Spleen (tissue), 11 donors: Measurements from ENCODE around the gene IL7R. TPM values are rescaled to one million over a fixed set of nuclear protein-coding genes. Genes with fewer than 3 reads are reported as not detected.

Source experiments
- DNase-seq: peaks from one replicate; pipeline ENCODE4 v3.0.0-alpha.2; 2020
- H3K27ac ChIP-seq, 8 donors: fragments of 200-600 bp; sonication (generic) in 7 of 8; 1 replicate in 4 of 8; 2 replicates in 4 of 8; pipeline versions ENCODE4 v1.5.0 to v1.8.0; 2016 to 2021; ENCODE audit warnings: inconsistent platforms in 4 of 8, mild to moderate bottlenecking in 4 of 8, moderate library complexity in 1 of 8
- H3K27me3 ChIP-seq, 7 donors: fragments of 200-600 bp; sonication (generic) in 6 of 7; replicated peaks in 1 of 7; 1 replicate in 4 of 7; 2 replicates in 3 of 7; pipeline versions ENCODE4 v1.5.0 to v1.8.0; 2016 to 2021; ENCODE audit warnings: inconsistent platforms in 3 of 7, mild to moderate bottlenecking in 1 of 7
- H3K36me3 ChIP-seq, 6 donors: fragments of 200-600 bp; sonication (generic) in 5 of 6; 1 replicate in 4 of 6; 2 replicates in 2 of 6; pipeline versions ENCODE4 v1.5.0 to v1.8.0; 2016 to 2021; ENCODE audit warnings: inconsistent platforms in 2 of 6
- H3K4me1 ChIP-seq, 6 donors: fragments of 200-600 bp; sonication (generic) in 5 of 6; 1 replicate in 3 of 6; 2 replicates in 3 of 6; pipeline versions ENCODE4 v1.5.0 to v1.8.0; 2016 to 2021; ENCODE audit warnings: inconsistent platforms in 3 of 6
- H3K4me3 ChIP-seq, 8 donors: fragments of 200-600 bp; sonication (generic) in 7 of 8; 1 replicate in 4 of 8; 2 replicates in 4 of 8; pipeline versions ENCODE4 v1.5.0 to v1.8.0; 2016 to 2021; ENCODE audit warnings: inconsistent platforms in 4 of 8, mild to moderate bottlenecking in 4 of 8, moderate library complexity in 2 of 8
- H3K9me3 ChIP-seq, 8 donors: fragments of 200-600 bp; sonication (generic) in 7 of 8; 1 replicate in 4 of 8; 2 replicates in 4 of 8; pipeline versions ENCODE4 v1.5.0 to v1.8.0; 2016 to 2021; ENCODE audit warnings: inconsistent platforms in 4 of 8
- POLR2A ChIP-seq, 3 donors: fragments of 450-650 bp; IDR thresholded peaks; one replicate each; pipeline ENCODE4 v1.5.1; 2017; ENCODE audit warnings: antibody characterized with exemption in 3 of 3, mild to moderate bottlenecking in 1 of 3
- POLR2AphosphoS5 ChIP-seq, 3 donors: sonication (generic); formaldehyde crosslinking; IDR thresholded peaks; one replicate each; pipeline ENCODE4 v1.5.1; 2017; ENCODE audit warnings: antibody characterized with exemption in 3 of 3
- WGBS, 5 donors: extraction: QIAGEN DNeasy Blood & Tissue Kit in 3 of 5; methylation state at CpG; one replicate each; pipeline versions ENCODE4 v1.1.5 to v1.1.7; 2013 to 2018; 5-methylcytosine and 5-hydroxymethylcytosine counted together
- intact Hi-C: fragments of 100-400 bp; cut with DNase I; formaldehyde crosslinking; loops from one replicate; pipeline ENCODE4 v1.15.0; 2023; ENCODE audit warnings: low total_unique reads
- polyA plus RNA-seq, 3 donors: library from polyadenylated mRNA; stranded (reverse); fragments of 200-250 nt; gene quantifications; one replicate each; pipeline ENCODE4 v1.2.1, GENCODE V29; 2013
- total RNA-seq, 7 donors: library from RNA; depleted of rRNA in 3 of 7; stranded (reverse); fragments of >200 nt in 3 of 7; fragmentation: NEBNext Ultra II Directional in 4 of 7; extraction: Animal tissue kit (Norgen Biotek cat#: 25700) in 4 of 7; gene quantifications; one replicate each; pipeline versions ENCODE4 v1.1.0 to v1.2.1, GENCODE V29; 2016 to 2021
- TF ChIP-seq, protein P1 (sequence below), 11 experiments: fragments of 200-600 bp in 7 of 11; fragments of 450-650 bp in 4 of 11; sonication (generic) in 4 of 11; IDR thresholded peaks in 8 of 11; conservative IDR thresholded peaks in 3 of 11; 1 replicate in 7 of 11; 2 replicates in 4 of 11; pipeline versions ENCODE4 v1.4.0 to v1.8.0; 2016 to 2021; ENCODE audit warnings: antibody characterized with exemption in 11 of 11, inconsistent platforms in 4 of 11, mild to moderate bottlenecking in 1 of 11
- donor health status: healthy with polysubstance abuse.
- donor health status: DM: no; HTN: no; CAD: no; lungs with moderate emphysema.
- donor health status: DM: no; HTN: no; CAD: no.
- donor health status: Bipolar disorder and iron deficiency.
- donor health status: healthy.
- donor health status: DM: no; HTN: no; CAD: no.
- donor health status: DM: yes; HTN: yes; CAD: no.

The IL7R gene
- total and polyA plus RNA-seq, 10 donors = 13.5 to 280 (median 96.0) TPM

DNA sequence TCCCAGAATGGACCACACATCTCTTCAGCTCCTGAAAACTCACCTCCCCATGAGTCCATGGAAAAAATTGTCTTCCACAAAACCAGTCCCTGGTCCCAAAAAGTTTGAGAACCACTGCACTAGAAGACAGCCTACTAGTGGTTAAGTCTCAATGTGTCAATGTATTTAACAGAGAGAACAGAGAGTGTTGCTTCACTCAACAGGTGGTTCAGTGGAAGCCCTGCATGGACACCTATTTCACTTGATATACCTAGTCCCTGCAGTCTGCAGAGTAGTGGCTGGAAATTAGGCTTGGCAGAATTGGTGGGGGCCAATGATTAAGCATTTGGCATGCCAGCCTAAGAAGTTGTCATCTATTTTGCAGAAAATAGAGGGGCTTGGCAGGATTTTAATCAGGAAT, 23.0 kb downstream of the IL7R start:
- no peak overlapping the region for H3K4me3 ChIP-seq
- H3K27ac ChIP-seq = no peak overlapping the region
- H3K27me3 ChIP-seq = no peaks in the 10 kb centered on the region
- TF ChIP-seq POLR2A (IDR thresholded peaks at IDR 0.05) (no peak), POLR2AphosphoS5 (IDR thresholded peaks at IDR 0.05) (peak in 1 of 3 donors; percentile 36)
- TF ChIP-seq, protein P1, sequence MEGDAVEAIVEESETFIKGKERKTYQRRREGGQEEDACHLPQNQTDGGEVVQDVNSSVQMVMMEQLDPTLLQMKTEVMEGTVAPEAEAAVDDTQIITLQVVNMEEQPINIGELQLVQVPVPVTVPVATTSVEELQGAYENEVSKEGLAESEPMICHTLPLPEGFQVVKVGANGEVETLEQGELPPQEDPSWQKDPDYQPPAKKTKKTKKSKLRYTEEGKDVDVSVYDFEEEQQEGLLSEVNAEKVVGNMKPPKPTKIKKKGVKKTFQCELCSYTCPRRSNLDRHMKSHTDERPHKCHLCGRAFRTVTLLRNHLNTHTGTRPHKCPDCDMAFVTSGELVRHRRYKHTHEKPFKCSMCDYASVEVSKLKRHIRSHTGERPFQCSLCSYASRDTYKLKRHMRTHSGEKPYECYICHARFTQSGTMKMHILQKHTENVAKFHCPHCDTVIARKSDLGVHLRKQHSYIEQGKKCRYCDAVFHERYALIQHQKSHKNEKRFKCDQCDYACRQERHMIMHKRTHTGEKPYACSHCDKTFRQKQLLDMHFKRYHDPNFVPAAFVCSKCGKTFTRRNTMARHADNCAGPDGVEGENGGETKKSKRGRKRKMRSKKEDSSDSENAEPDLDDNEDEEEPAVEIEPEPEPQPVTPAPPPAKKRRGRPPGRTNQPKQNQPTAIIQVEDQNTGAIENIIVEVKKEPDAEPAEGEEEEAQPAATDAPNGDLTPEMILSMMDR (IDR thresholded peaks at IDR 0.05 in 8 of 11, conservative IDR thresholded peaks at IDR 0.05 in 3 of 11) = no peak
- peaks cover 0 to 16% (median 0%) of the 10 kb centered on the region in 6 donors for H3K36me3 ChIP-seq
- no peaks in the 10 kb centered on the region for H3K9me3 ChIP-seq
- intact Hi-C loops = no loop called here
- no peak for DNase-seq
- peaks cover 0 to 16% (median 6%) of the 10 kb centered on the region in 6 donors for H3K4me1 ChIP-seq

DNA sequence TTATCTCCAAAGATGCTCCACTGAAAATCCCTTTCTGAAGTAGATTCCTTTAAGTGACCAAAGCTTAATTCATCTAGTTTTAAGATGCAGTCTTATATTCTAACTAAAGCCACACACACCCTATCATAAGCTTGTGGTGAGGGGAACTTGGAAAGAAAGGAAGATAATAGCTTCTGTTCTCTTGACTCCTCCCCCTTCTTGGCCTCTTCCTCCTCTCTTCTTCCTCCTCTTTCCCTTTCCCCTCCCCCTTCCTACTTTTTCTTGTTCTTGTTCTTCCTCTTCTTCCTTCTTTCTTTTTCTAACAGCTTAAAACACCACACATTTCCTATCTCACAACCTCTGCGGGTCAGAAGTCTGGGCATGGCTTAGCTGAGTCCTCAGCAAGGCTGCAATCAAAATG, 23.5 kb downstream of the IL7R start:
- intact Hi-C loops = no loop called here

DNA sequence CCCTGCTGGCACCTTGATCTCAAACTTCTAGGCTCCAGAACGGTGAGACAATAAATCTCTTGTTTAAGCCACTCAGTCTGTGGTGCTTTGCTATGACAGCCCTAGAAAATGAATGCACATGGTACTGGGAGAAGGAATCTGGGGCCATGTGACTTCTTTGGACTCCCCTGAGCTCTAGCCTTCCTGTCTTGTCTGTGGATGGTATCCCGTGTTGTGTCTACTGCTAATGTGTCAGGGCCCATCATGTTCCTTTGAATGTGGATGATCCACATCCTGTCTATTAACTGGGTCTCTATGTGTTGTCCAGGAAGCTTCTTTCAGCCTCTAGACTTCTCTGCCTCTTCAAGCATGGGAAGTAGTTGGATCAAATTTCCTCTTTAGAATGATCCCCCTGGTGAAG, 25.1 kb downstream of the IL7R start:
- TF ChIP-seq POLR2AphosphoS5 (IDR thresholded peaks at IDR 0.05) (peak in 1 of 3 donors; percentile 66), POLR2A (IDR thresholded peaks at IDR 0.05) (no peak)
- Histone ChIP-seq H3K4me3 (no peak overlapping the region), H3K4me1 (peaks cover 0 to 21% (median 7%) of the 10 kb centered on the region in 6 donors), H3K27me3 (no peaks in the 10 kb centered on the region), H3K36me3 (no peaks in the 10 kb centered on the region), H3K27ac (no peak overlapping the region), H3K9me3 (no peaks in the 10 kb centered on the region)
- intact Hi-C loops = no loop called here
- WGBS, 5 donors = 70 to 91% (median 84%) methylated on average over 2 of the region's 2 CpGs
- no peak for DNase-seq

More for the DNA sequence above, 23.5 kb downstream of the IL7R start:
- 59 to 75% (median 67%) methylated on average over 1 of the region's 1 CpG for WGBS, 5 donors
- Histone ChIP-seq H3K36me3 (peaks cover 0 to 14% (median 0%) of the 10 kb centered on the region in 6 donors), H3K27ac (no peak overlapping the region), H3K4me1 (peaks cover 0 to 21% (median 7%) of the 10 kb centered on the region in 6 donors), H3K27me3 (no peaks in the 10 kb centered on the region), H3K9me3 (no peaks in the 10 kb centered on the region), H3K4me3 (no peak overlapping the region)
- TF ChIP-seq POLR2A (IDR thresholded peaks at IDR 0.05) = no peak
- TF ChIP-seq POLR2AphosphoS5 (IDR thresholded peaks at IDR 0.05) = peak in 1 of 3 donors; percentile 27
- TF ChIP-seq, protein P1 (IDR thresholded peaks at IDR 0.05 in 8 of 11, conservative IDR thresholded peaks at IDR 0.05 in 3 of 11) = no peak
- no peak for DNase-seq

DNA sequence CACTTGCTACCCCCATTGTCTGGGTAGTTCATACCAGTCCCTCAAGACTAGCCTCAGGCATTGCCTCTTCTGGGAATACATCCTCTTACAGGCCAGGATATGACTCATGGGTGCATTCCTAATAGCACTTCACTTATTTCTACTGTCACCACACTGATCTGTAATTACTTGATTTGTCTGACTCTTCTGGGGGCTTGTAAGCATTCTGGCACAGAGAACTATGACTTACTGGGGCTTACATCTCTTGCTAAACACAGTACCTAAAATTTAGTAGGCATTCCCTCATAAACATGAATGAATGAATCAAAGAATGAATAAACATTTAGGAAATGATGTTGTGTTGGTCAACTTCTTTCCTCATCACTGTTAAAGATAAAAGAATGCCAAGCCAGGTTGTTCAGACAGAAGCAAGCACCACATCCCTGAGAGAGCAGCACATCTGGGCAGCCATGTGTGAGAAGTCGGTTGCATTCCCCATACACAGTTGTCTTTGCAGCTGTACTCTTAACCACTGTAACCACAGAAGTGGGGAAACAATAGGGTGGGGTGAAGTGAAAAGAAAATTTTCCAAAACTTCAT, 27.6 kb downstream of the IL7R start:
- H3K4me3 ChIP-seq = no peak overlapping the region
- H3K27me3 ChIP-seq = no peaks in the 10 kb centered on the region
- intact Hi-C loops = no loop called here
- WGBS, 5 donors = 21 to 39% (median 30%) methylated on average over 1 of the region's 1 CpG
- no peaks in the 10 kb centered on the region for H3K36me3 ChIP-seq
- DNase-seq = no peak
- H3K4me1 ChIP-seq = peaks cover 0 to 21% (median 7%) of the 10 kb centered on the region in 6 donors
- H3K9me3 ChIP-seq = no peaks in the 10 kb centered on the region
- no peak for TF ChIP-seq POLR2AphosphoS5 (IDR thresholded peaks at IDR 0.05)
- TF ChIP-seq, protein P1 (IDR thresholded peaks at IDR 0.05 in 8 of 11, conservative IDR thresholded peaks at IDR 0.05 in 3 of 11) = no peak
- TF ChIP-seq POLR2A (IDR thresholded peaks at IDR 0.05) = no peak
- peak overlapping the region in 1 of 8 donors; percentile 12 for H3K27ac ChIP-seq
